WTC11 (cell line): Measurements from ENCODE around the gene GPA33. TPM values are rescaled to one million over a fixed set of nuclear protein-coding genes. Genes with fewer than 3 reads are reported as not detected.

Experiments
- ATAC-seq: fragments of 200-7000 bp; cut with Tn5 transposase; 2 replicates; pipeline ENCODE4 v1.10.0; 2021; ENCODE audit warnings: mild to moderate bottlenecking, moderate library complexity
- CTCF ChIA-PET: fragments of 300-600 bp; sonication (Branson Sonifier 250); formaldehyde crosslinking; loops from one replicate; lab custom pipeline; 2021; ENCODE audit warnings: antibody characterized with exemption; lab: Charles Lee
- POLR2A ChIA-PET: fragments of 350-600 bp; sonication (Branson Sonifier 250); formaldehyde crosslinking; loops from one replicate; lab custom pipeline; 2021; ENCODE audit warnings: antibody characterized with exemption; lab: Charles Lee
- DNase-seq: peaks from one replicate; pipeline ENCODE4 v3.0.0; 2021; ENCODE audit warnings: low spot score
- H3K27ac Mint-ChIP-seq: 2 replicates; pipeline ENCODE4 v1.8.0; 2021; ENCODE audit warnings: mixed read lengths
- H3K27me3 Mint-ChIP-seq: 2 replicates; pipeline ENCODE4 v1.8.0; 2021; ENCODE audit warnings: low read depth, mild to moderate bottlenecking, moderate library complexity, mixed read lengths
- H3K36me3 Mint-ChIP-seq: 2 replicates; pipeline ENCODE4 v1.8.0; 2021; ENCODE audit warnings: mixed read lengths
- H3K4me1 Mint-ChIP-seq: 2 replicates; pipeline ENCODE4 v1.8.0; 2022; ENCODE audit warnings: mixed read lengths
- H3K4me3 Mint-ChIP-seq: 2 replicates; pipeline ENCODE4 v1.8.0; 2021; ENCODE audit warnings: mild to moderate bottlenecking, moderate library complexity, mixed read lengths
- H3K9me3 Mint-ChIP-seq: 2 replicates; pipeline ENCODE4 v1.8.0; 2021; ENCODE audit warnings: mixed read lengths
- CBFB ChIP-seq: sonication (generic); formaldehyde crosslinking; IDR thresholded peaks from 2 replicates; pipeline ENCODE4 v1.8.1; 2022; ENCODE audit warnings: mild to moderate bottlenecking, low read depth, missing genetic modification reagents
- CREM ChIP-seq: sonication (generic); formaldehyde crosslinking; IDR thresholded peaks from 2 replicates; pipeline ENCODE4 v1.8.1; 2022; ENCODE audit warnings: mild to moderate bottlenecking, missing genetic modification reagents, moderate library complexity
- CTCF ChIP-seq: fragments of 200-600 bp; IDR thresholded peaks from 2 replicates; pipeline ENCODE4 v1.8.0; 2022; ENCODE audit warnings: antibody characterized with exemption
- ERG ChIP-seq: fragments of 250-450 bp; sonication (Bioruptor Pico); IDR thresholded peaks from 2 replicates; pipeline ENCODE4 v1.8.0; 2021; ENCODE audit warnings: mild to moderate bottlenecking
- ETV6 ChIP-seq: sonication (generic); formaldehyde crosslinking; IDR thresholded peaks from 2 replicates; pipeline ENCODE4 v1.8.1; 2022; ENCODE audit warnings: mild to moderate bottlenecking, missing genetic modification reagents
- FOXK1 ChIP-seq: sonication (generic); formaldehyde crosslinking; IDR thresholded peaks from 2 replicates; pipeline ENCODE4 v1.8.0; 2022; ENCODE audit warnings: mild to moderate bottlenecking, moderate library complexity, missing genetic modification reagents
- HMGA2 ChIP-seq: fragments of 250-450 bp; sonication (Bioruptor Pico); IDR thresholded peaks from 2 replicates; pipeline ENCODE4 v1.4.0; 2021; ENCODE audit warnings: mild to moderate bottlenecking, moderate library complexity
- NR1H2 ChIP-seq: sonication (generic); formaldehyde crosslinking; IDR thresholded peaks from 2 replicates; pipeline ENCODE4 v1.9.0; 2021; ENCODE audit warnings: mild to moderate bottlenecking, moderate library complexity, missing genetic modification reagents
- SP1 ChIP-seq: sonication (generic); formaldehyde crosslinking; conservative IDR thresholded peaks from 2 replicates; pipeline ENCODE4 v1.8.1; 2022; ENCODE audit warnings: missing genetic modification reagents
- ZNF121 ChIP-seq: sonication (generic); formaldehyde crosslinking; IDR thresholded peaks from 2 replicates; pipeline ENCODE4 v1.8.0; 2023; ENCODE audit warnings: missing genetic modification reagents
- ZNF532 ChIP-seq: fragments of 250-450 bp; sonication (Bioruptor Pico); IDR thresholded peaks from 2 replicates; pipeline ENCODE4 v1.9.0; 2021; ENCODE audit warnings: mild to moderate bottlenecking, borderline replicate concordance
- total RNA-seq: library from RNA; stranded (reverse); gene quantifications from 3 replicates; pipeline ENCODE4 v1.2.3, GENCODE V29; 2021
- TF ChIP-seq, protein P1 (sequence below): sonication (generic); formaldehyde crosslinking; IDR thresholded peaks from 2 replicates; pipeline ENCODE4 v1.8.1; 2023; ENCODE audit warnings: mild to moderate bottlenecking, missing genetic modification reagents
- TF ChIP-seq, protein P2 (sequence below): sonication (generic); formaldehyde crosslinking; conservative IDR thresholded peaks from 2 replicates; pipeline ENCODE4 v1.8.1; 2022; ENCODE audit warnings: mild to moderate bottlenecking, missing genetic modification reagents

Gene GPA33
- total RNA-seq, 1 experiment from 2014 or later, result 0.63 TPM

DNA sequence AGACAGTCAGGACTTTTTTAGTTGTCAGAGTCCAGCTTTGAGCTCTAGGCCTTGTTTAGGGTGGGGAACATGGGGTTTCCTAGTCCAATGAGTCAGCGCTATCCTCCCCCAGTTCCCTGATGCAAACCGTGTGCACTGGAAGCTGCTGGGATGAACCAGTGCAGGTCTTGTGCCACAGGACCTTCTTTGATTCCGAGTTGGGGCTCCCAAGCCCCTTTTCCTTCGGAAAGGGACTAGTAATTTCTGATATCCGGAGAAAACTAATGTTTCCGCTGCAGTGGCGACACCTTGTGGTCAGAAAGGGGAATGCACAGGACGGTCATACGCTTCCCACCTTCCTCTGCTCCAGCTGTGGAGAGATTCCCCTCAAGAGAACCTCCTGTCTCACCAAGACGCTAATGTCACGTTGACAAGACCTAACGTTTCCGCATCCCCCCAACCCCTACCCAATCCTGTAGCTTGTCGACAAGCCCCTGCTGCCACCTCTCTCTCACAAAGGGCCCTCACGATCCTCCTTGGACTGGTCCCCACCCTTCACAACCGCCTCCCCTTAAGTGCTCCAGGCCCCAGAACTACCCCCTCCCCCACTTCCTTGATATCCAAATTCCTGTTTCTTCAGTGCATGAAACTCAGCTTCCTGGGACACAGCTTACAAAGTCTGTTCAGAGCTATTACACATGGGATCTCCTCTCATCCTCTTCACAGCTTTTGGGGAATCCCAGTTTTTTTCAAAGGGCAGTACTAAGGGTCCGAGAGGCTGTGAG is 30.9 kb downstream of the GPA33 start:
- CTCF ChIA-PET, result interaction anchor here (0.5 to 11.5 kb wide), 50 partner anchors 9 to 832 kb away, joined by 3 to 400 read pairs (median 4); partner anchors contain the start of genes ILDR2, POGK, POU2F1 and TADA1
- TF ChIP-seq ERG (CRISPR knock-in tag) (no peak), ZNF532 (CRISPR knock-in tag) (no peak), NR1H2 (CRISPR knock-in tag) (no peak), CTCF (peak; percentile 98), CREM (CRISPR knock-in tag) (peak; percentile 6; the same call in 1 of the 2 replicates), CBFB (CRISPR knock-in tag) (no peak), HMGA2 (CRISPR knock-in tag) (no peak), ETV6 (CRISPR knock-in tag) (peak; percentile 42; the same call in 1 of the 2 replicates)
- TF ChIP-seq, protein P1, sequence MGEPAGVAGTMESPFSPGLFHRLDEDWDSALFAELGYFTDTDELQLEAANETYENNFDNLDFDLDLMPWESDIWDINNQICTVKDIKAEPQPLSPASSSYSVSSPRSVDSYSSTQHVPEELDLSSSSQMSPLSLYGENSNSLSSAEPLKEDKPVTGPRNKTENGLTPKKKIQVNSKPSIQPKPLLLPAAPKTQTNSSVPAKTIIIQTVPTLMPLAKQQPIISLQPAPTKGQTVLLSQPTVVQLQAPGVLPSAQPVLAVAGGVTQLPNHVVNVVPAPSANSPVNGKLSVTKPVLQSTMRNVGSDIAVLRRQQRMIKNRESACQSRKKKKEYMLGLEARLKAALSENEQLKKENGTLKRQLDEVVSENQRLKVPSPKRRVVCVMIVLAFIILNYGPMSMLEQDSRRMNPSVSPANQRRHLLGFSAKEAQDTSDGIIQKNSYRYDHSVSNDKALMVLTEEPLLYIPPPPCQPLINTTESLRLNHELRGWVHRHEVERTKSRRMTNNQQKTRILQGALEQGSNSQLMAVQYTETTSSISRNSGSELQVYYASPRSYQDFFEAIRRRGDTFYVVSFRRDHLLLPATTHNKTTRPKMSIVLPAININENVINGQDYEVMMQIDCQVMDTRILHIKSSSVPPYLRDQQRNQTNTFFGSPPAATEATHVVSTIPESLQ (CRISPR knock-in tag), result no peak
- TF ChIP-seq, protein P2, sequence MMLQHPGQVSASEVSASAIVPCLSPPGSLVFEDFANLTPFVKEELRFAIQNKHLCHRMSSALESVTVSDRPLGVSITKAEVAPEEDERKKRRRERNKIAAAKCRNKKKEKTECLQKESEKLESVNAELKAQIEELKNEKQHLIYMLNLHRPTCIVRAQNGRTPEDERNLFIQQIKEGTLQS (CRISPR knock-in tag), result no peak
- H3K27me3 Mint-ChIP-seq, result no peaks in the 10 kb centered on the region
- peaks cover 17% of the 10 kb centered on the region for H3K4me1 Mint-ChIP-seq
- peak overlapping the region; percentile 55 for H3K4me3 Mint-ChIP-seq
- H3K36me3 Mint-ChIP-seq, result no peaks in the 10 kb centered on the region
- ATAC-seq (peak; percentile 73), DNase-seq (peak; percentile 88)
- no peak overlapping the region for H3K27ac Mint-ChIP-seq
- H3K9me3 Mint-ChIP-seq, result no peaks in the 10 kb centered on the region
- POLR2A ChIA-PET, result interaction anchor here (0.6 to 1.0 kb wide), 4 partner anchors 69 to 1870 kb away, joined by 3 to 5 read pairs (median 4); no protein-coding TSS in a partner anchor

DNA sequence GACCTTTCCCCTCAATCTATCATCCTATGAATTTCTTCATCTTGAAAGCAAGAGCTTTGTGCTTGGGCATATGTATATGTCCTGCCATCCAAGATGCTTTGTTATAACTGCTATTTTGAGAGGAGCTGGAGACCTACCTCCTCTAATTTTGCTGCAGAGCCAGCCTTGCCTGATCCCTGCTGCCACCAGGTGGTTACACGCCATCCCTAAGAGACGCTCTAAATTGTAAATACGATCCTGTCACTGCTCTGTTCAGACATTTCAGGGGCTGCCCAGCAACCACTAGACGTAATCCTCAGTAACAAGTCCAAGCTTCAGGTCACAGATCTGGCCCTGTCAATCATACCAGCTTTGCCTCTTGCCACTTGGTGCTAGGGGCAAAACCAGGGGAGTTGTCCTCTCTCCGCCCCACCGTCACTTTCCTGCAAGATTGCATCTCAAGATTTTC is 32.9 kb downstream of the GPA33 start:
- peaks cover 17% of the 10 kb centered on the region for H3K4me1 Mint-ChIP-seq
- H3K27ac Mint-ChIP-seq, result no peak overlapping the region
- no peaks in the 10 kb centered on the region for H3K36me3 Mint-ChIP-seq
- H3K27me3 Mint-ChIP-seq, result peaks cover 1% of the 10 kb centered on the region; the same call in 1 of the 2 replicates
- H3K9me3 Mint-ChIP-seq, result no peaks in the 10 kb centered on the region
- POLR2A ChIA-PET, result interaction anchor here (0.8 to 1.0 kb wide), 2 partner anchors 147 to 201 kb away, joined by 3 read pairs; no protein-coding TSS in a partner anchor
- CTCF ChIA-PET, result interaction anchor here (0.6 to 11.5 kb wide), 31 partner anchors 10 to 659 kb away, joined by 3 to 400 read pairs (median 3); partner anchors contain the start of genes ILDR2 and TADA1
- TF ChIP-seq SP1 (CRISPR knock-in tag) (no peak), ZNF121 (CRISPR knock-in tag) (peak; percentile 61; the same call in 1 of the 2 replicates), CTCF (0 out of 2 replicates have a peak, but pooled peaks have one; percentile 16), FOXK1 (peak; percentile 31; the same call in 1 of the 2 replicates)
- peak; percentile 75 for ATAC-seq
- H3K4me3 Mint-ChIP-seq, result no peak overlapping the region
- DNase-seq, result peak; percentile 55
